ENCODE data around the gene DIP2C.

DIP2C gene

DNA sequence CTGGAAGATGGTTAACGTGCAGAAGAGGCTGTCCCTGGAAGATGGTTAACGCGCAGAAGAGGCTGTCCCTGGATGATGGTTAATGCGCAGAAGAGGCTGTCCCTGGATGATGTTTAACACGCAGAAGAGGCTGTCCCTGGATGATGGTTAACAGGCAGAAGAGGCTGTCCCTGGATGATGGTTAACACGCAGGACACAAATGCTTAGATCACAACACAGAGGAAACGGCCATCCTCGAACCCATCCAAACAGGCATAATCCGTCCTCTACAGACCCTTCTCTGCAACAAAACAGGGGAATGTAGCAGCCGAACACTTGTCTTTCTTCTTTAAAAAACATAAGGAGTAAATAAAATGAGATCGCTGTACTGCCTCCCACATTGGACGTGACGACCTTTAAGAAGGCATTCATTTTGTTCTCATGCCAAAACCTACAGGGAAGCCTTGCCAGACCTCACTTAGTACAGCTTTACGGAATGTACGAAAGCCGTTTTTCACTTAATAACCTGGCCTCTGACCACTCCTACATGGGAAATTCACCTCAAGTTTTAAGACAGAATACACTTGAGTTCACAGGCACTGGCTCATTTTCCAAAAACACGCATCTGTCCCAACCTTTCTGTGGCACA, 309.0 kb downstream of the DIP2C start:
- no peaks in the 10 kb centered on the region for H3K9me3 ChIP-seq (ENCODE audit: insufficient read depth, low read length, severe bottlenecking)
- 0 out of 2 replicates have a peak, but pooled peaks cover 4% of the 10 kb centered on the region for H4K20me1 ChIP-seq (ENCODE audit: insufficient read depth, low read length)
- peaks cover 6% of the 10 kb centered on the region for H3K4me1 ChIP-seq (ENCODE audit: insufficient read depth, low read length)
- no peak overlapping the region for H3K4me3 ChIP-seq (ENCODE audit: low read depth in 1 of 2, low read length in 2 of 2)
- no peak overlapping the region for H2AFZ ChIP-seq (ENCODE audit: low read depth, low read length)
- H3K27me3 ChIP-seq (ENCODE audit: insufficient read depth, low read length, poor library complexity), result peaks cover 6% of the 10 kb centered on the region
- no peak overlapping the region for H3K9ac ChIP-seq (ENCODE audit: low read depth, low read length)
- no peaks in the 10 kb centered on the region for H3K79me2 ChIP-seq (ENCODE audit: insufficient read depth, low read length)
- no peaks in the 10 kb centered on the region for H3K36me3 ChIP-seq (ENCODE audit: insufficient read depth, low read length)
- DNase-seq (no peak), ATAC-seq (ENCODE audit: insufficient read depth, low read depth) (no peak)
- H3K27ac ChIP-seq (ENCODE audit: low read length), result no peak overlapping the region
- no peak for TF ChIP-seq EZH2 (IDR thresholded peaks at IDR 0.05; ENCODE audit: borderline replicate concordance, low read depth, low read length, severe bottlenecking)
- H3K4me2 ChIP-seq (ENCODE audit: insufficient read depth, low read length), result no peak overlapping the region

DNA sequence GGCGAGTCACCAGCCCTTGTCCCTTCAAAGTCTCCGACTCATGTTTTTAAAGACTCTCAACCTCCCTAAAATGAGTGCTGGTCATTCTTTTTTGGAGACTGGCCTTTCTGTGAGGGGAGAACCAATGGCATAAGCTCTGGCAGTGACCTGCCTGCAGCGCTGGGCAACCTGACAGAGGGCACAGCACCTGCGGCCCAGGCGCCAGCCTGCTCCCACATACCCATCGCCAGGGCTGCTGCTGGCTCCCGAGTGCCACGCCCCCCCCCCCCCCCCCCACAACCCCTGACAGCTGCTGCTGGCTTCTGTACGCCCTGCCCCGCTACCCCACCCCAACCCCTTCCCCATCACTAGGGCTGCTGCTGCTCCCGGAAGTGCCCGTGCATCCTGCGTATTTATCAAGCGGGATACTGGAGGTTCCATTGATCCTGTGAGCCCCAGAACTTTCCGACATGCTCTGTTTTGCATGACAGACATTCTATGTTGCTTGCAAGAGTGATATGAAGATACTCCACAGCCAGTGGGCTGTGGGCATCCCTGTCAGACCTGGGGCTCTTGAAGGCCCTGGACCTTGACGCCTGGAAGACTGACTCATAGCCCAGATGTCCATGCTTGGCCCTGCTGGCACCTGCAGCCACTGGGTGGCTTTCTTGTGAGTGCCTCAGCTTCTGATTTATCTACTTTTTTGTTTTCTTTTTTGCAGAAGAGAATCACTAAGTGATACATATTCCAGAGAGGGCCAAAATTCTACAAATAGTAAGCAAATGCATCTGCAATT, 310.4 kb downstream of the DIP2C start:
- Histone ChIP-seq H3K4me3 (ENCODE audit: low read depth in 1 of 2, low read length in 2 of 2) (no peak overlapping the region), H3K27me3 (ENCODE audit: insufficient read depth, low read length, poor library complexity) (peaks cover 6% of the 10 kb centered on the region), H3K4me1 (ENCODE audit: insufficient read depth, low read length) (peaks cover 11% of the 10 kb centered on the region), H3K27ac (ENCODE audit: low read length) (no peak overlapping the region), H3K9me3 (ENCODE audit: insufficient read depth, low read length, severe bottlenecking) (no peaks in the 10 kb centered on the region), H2AFZ (ENCODE audit: low read depth, low read length) (no peak overlapping the region), H3K79me2 (ENCODE audit: insufficient read depth, low read length) (no peaks in the 10 kb centered on the region), H4K20me1 (ENCODE audit: insufficient read depth, low read length) (0 out of 2 replicates have a peak, but pooled peaks cover 2% of the 10 kb centered on the region), H3K4me2 (ENCODE audit: insufficient read depth, low read length) (no peak overlapping the region), H3K9ac (ENCODE audit: low read depth, low read length) (no peak overlapping the region), H3K36me3 (ENCODE audit: insufficient read depth, low read length) (no peaks in the 10 kb centered on the region)
- DNase-seq (no peak), ATAC-seq (ENCODE audit: insufficient read depth, low read depth) (no peak)
- TF ChIP-seq, protein P1, sequence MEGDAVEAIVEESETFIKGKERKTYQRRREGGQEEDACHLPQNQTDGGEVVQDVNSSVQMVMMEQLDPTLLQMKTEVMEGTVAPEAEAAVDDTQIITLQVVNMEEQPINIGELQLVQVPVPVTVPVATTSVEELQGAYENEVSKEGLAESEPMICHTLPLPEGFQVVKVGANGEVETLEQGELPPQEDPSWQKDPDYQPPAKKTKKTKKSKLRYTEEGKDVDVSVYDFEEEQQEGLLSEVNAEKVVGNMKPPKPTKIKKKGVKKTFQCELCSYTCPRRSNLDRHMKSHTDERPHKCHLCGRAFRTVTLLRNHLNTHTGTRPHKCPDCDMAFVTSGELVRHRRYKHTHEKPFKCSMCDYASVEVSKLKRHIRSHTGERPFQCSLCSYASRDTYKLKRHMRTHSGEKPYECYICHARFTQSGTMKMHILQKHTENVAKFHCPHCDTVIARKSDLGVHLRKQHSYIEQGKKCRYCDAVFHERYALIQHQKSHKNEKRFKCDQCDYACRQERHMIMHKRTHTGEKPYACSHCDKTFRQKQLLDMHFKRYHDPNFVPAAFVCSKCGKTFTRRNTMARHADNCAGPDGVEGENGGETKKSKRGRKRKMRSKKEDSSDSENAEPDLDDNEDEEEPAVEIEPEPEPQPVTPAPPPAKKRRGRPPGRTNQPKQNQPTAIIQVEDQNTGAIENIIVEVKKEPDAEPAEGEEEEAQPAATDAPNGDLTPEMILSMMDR (IDR thresholded peaks at IDR 0.05; ENCODE audit: borderline replicate concordance, extremely low read depth, low read length, poor library complexity, severe bottlenecking), result no peak
- no peak for TF ChIP-seq EZH2 (IDR thresholded peaks at IDR 0.05; ENCODE audit: borderline replicate concordance, low read depth, low read length, severe bottlenecking)

DNA sequence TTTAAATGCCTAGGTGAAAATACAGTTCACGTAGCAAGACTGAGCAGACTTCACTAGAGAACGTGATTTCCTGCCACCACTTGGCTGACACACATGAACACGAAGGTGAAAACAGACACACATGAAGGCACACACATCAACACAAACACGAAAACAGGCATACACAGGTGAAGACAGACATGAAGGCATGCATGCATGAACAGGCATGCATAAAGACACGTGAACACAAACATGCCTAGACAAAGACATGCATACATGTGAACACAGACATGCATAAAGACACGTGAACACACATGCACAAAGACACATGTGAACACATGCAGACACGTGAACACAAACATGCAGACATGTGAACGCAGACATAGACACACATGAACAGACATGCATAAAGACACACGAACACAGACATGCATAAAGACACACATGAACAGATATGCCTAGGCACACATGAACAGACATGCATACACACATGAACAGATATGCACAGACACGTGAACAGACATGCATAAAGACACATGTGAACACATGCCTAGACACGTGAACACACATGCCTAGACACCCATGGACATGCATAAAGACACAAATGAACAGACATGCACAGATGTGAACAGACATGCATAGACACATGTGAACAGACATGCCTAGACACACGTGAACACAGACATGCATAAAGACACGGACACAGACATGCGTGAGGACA, 311.1 kb downstream of the DIP2C start:
- Histone ChIP-seq H3K9me3 (ENCODE audit: insufficient read depth, low read length, severe bottlenecking) (no peaks in the 10 kb centered on the region), H3K4me2 (ENCODE audit: insufficient read depth, low read length) (no peak overlapping the region), H3K36me3 (ENCODE audit: insufficient read depth, low read length) (no peaks in the 10 kb centered on the region), H3K9ac (ENCODE audit: low read depth, low read length) (no peak overlapping the region), H3K27ac (ENCODE audit: low read length) (no peak overlapping the region), H3K79me2 (ENCODE audit: insufficient read depth, low read length) (no peaks in the 10 kb centered on the region), H3K4me1 (ENCODE audit: insufficient read depth, low read length) (peaks cover 18% of the 10 kb centered on the region), H3K4me3 (ENCODE audit: low read depth in 1 of 2, low read length in 2 of 2) (no peak overlapping the region), H3K27me3 (ENCODE audit: insufficient read depth, low read length, poor library complexity) (peaks cover 6% of the 10 kb centered on the region), H2AFZ (ENCODE audit: low read depth, low read length) (no peak overlapping the region), H4K20me1 (ENCODE audit: insufficient read depth, low read length) (0 out of 2 replicates have a peak, but pooled peaks cover 2% of the 10 kb centered on the region)
- no peak for TF ChIP-seq EZH2 (IDR thresholded peaks at IDR 0.05; ENCODE audit: borderline replicate concordance, low read depth, low read length, severe bottlenecking)
- TF ChIP-seq, protein P1 (IDR thresholded peaks at IDR 0.05; ENCODE audit: borderline replicate concordance, extremely low read depth, low read length, poor library complexity, severe bottlenecking), result no peak
- no peak for DNase-seq
- ATAC-seq (ENCODE audit: insufficient read depth, low read depth), result no peak

All from DND-41 (cell line).